ENCODE results near the gene COX7A1.
A peak's percentile ranks its signal among the peaks of the same experiment; 100 is the strongest.
"Not testable (repeated sequence)": the region's sequence is repeated elsewhere in the genome, so short reads cannot be mapped to it uniquely, and the experiment has no call there.

COX7A1 gene

DNA sequence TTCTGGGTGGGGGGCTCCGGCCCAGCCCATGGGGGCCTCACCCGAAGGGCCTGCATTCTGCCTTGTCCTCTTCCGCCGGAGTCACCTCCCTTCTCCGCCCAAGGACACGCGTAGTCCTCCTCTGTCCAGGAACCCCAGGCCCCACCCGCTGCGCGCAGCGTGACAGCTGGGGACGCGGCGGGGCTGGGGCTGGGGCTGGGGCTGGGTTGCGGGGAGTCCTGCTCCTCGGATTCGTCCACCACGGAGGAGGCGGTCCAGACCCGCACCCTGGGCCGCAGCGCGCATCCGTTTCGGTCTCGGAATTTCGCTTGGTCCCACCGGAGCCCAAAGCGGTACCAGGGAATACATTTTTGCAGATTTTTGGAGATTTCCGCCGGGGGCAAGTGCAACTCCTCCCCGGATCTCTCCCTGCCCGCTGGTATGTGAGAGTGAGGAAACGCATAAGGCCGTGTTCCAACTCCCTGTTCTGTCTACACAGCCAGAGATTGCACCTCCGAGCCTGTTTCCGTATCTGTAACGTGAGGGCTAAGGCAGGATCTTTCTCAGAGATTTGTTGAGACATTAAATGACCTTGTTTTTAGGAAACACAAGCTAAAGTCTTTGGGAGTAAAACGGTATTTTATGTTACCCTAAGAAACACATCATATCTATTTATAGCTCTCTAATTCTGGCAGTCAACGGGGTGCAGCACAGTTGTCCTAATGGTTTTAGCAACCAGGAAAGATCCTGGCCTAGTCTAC is at the start of gene COX7A1:
TSS of gene COX7A1 (minus strand) at position 96 of the 740 bp plus-strand sequence. CDS start at position 56, 40 bp downstream.
- DNase-seq: peak; percentile 19

GRCh38 chr19:36201684-36202083 is 49.4 kb upstream of the COX7A1 start:
- no peak for DNase-seq

GRCh38 chr19:36198119-36198518 is 45.9 kb upstream of the COX7A1 start:
- DNase-seq: no peak

DNA sequence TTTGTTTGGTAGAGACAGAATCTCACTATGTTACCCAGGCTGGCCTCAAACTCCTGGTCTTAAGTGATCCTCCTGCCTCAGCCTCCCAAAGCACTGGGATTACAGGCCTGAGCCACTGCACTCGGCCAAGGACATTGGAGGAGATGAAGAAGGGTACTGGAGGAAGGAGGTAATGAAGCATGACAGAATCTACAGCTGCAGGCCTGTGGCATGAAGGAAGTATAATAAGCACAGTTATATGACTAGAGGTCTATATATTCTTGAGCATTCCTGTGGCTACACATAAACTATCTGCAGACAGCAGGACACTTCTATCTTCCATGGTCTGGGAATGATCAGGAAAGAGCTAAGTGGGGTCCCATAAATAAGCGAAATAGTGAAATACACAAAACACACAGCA is 44.0 kb upstream of the COX7A1 start:
- peak; percentile 8 for DNase-seq

DNA sequence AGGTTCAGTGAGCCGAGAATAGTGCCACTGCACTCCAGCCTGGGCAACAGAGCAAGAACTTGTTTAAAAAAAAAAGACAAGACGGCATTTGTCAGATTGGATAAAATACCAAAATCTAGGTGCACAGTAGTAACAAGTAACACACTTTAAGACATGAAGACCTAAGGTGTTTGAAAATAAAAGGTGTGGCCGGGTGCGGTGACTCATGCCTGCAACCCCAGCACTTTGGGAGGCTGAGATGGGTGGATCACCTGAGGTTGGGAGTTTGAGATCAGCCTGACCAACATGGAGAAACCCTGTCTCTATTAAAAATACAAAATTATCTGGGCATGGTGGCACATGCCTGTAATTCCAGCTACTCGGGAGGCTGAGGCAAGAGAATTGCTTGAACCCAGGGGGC is 34.5 kb upstream of the COX7A1 start:
- not testable (repeated sequence) for DNase-seq

- DNase-seq: no peak
Measured at GRCh38 chr19:36183245-36183628, 31.0 kb upstream of the COX7A1 start.

DNA sequence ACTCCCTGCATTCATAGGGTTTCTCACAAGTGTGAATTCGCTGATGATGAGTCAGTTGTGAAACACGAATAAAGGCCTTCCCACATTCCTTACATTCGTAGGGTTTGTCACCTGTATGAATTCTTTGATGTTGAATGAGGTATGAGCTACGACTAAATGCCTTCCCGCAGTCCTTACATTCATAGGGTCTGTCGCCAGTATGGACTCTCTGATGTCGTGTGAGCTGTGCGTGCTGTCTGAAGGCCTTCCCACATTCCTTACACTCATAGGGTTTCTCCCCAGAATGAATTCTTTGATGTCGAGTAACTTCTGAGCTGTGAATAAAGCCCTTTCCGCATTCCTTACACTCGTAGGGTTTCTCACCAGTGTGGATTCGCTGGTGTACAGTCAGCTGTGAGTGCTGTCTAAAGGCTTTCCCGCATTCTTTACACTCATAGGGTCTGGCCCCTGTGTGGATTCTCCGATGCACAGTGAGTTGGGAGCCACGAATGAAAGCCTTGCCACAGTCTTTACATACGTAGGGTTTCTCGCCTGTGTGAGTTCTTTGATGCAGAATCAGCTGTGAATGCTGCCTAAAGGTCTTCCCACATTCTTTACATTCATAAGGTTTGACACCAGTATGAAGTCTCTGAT is 30.5 kb upstream of the COX7A1 start:
- peak; percentile 81 for DNase-seq

GRCh38 chr19:36179077-36179476 is 26.8 kb upstream of the COX7A1 start:
- not testable (repeated sequence) for DNase-seq

GRCh38 chr19:36173846-36174245 is 21.6 kb upstream of the COX7A1 start:
- not testable (repeated sequence) for DNase-seq

- DNase-seq: no peak
Measured at GRCh38 chr19:36172852-36173251, 20.6 kb upstream of the COX7A1 start.

- no peak for DNase-seq
Measured at GRCh38 chr19:36169084-36169760, 17.0 kb upstream of the COX7A1 start.

- no peak for DNase-seq
Measured at GRCh38 chr19:36163813-36164212, 11.6 kb upstream of the COX7A1 start.

- no peak for DNase-seq
Measured at GRCh38 chr19:36160821-36161596, 8.8 kb upstream of the COX7A1 start.

GRCh38 chr19:36153126-36153525 is 879 bp upstream of the COX7A1 start:
- DNase-seq: no peak

- DNase-seq: no peak
Measured at GRCh38 chr19:36152019-36152351, 262 bp downstream of the COX7A1 start.

- DNase-seq: no peak
Measured at GRCh38 chr19:36151144-36152018, 866 bp downstream of the COX7A1 start.

DNA sequence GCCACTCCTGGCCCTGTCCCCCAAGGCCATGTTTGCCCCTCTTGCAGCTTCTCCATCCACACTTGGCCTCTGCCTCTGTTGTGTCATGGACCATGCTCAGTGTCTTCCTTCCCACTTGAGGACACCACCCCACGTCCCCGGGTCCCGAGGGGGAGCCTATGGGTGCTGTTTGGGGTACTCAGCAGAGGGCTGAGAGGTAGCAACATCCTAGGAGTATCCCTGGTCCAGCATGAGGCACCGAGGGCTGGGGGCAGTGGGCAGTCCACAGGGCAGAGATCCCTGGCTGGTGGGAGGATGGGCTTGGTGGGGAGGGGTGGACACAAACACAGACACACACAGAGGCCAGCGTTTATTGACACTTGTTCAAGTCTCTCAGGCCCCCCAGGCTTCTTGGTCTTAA is 1.7 kb downstream of the COX7A1 start:
- no peak for DNase-seq

GRCh38 chr19:36149673-36150406 is 2.4 kb downstream of the COX7A1 start:
- no peak for DNase-seq

- no peak for DNase-seq
Measured at GRCh38 chr19:36144624-36145023, 7.6 kb downstream of the COX7A1 start.

GRCh38 chr19:36142496-36142895 is 9.8 kb downstream of the COX7A1 start:
- no peak for DNase-seq

DNA sequence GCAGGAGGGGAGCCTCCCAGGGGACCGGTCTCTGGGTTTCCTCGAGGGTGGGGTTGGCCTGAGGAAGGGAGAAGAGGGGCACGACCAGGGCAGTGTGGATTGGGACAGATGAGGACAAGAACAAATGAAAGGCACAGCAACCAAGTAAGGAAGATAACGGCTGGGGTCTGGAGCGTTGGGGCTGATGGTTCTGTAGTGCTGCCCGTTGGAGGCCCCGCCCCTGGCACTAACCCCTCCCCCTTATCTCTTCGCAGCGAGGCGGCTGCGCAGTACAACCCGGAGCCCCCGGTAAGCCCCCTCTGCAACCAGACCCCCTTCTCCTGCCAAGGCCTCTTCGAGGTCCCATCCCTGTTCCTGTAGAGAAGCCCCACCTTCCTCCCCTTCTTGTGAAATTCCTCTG is 10.2 kb downstream of the COX7A1 start:
- no peak for DNase-seq

Data from fibroblast of skin of right quadriceps (primary cell).